ENCODE measurements around the gene PCSK1. TPM values are rescaled to one million over a fixed set of nuclear protein-coding genes. Genes with fewer than 3 reads are reported as not detected.

The PCSK1 gene
- total RNA-seq, 4 donors from 2014 or later, result 0.65 to 1.4 (median 1.2) TPM; not detected in 1

DNA sequence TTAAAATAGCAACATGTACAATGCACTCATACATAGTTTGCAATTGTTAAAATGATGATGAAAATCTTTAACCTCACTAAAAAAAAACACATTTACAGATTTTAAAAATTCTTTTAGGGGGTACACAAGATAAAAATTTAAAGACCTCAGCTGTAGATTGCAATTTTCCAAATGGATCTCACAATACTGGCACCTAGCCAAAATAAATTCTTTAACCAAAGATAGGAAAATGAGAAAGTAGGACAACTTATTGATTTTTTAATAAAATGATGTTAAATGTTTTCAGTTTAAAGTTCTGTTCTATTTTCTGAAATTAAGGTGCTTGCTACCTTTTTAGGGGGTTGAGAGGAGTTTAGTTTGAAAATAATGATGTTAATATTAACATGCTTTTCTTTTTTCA lies 90.0 kb downstream of the PCSK1 start:
- TF ChIP-seq, protein P1, sequence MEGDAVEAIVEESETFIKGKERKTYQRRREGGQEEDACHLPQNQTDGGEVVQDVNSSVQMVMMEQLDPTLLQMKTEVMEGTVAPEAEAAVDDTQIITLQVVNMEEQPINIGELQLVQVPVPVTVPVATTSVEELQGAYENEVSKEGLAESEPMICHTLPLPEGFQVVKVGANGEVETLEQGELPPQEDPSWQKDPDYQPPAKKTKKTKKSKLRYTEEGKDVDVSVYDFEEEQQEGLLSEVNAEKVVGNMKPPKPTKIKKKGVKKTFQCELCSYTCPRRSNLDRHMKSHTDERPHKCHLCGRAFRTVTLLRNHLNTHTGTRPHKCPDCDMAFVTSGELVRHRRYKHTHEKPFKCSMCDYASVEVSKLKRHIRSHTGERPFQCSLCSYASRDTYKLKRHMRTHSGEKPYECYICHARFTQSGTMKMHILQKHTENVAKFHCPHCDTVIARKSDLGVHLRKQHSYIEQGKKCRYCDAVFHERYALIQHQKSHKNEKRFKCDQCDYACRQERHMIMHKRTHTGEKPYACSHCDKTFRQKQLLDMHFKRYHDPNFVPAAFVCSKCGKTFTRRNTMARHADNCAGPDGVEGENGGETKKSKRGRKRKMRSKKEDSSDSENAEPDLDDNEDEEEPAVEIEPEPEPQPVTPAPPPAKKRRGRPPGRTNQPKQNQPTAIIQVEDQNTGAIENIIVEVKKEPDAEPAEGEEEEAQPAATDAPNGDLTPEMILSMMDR (IDR thresholded peaks at IDR 0.05), result no peak
- no peak for TF ChIP-seq POLR2A (IDR thresholded peaks at IDR 0.05)
- H3K4me3 ChIP-seq (ENCODE audit: low read depth, poor library complexity, severe bottlenecking), result no peak overlapping the region
- DNase-seq (ENCODE audit: low spot score in 2 of 2), result no peak
- intact Hi-C loops (cut with DNase I; ENCODE audit: low total_unique reads), result loop anchor here (5.0 kb wide), 1 partner anchor 259 kb away; no protein-coding TSS in a partner anchor

DNA sequence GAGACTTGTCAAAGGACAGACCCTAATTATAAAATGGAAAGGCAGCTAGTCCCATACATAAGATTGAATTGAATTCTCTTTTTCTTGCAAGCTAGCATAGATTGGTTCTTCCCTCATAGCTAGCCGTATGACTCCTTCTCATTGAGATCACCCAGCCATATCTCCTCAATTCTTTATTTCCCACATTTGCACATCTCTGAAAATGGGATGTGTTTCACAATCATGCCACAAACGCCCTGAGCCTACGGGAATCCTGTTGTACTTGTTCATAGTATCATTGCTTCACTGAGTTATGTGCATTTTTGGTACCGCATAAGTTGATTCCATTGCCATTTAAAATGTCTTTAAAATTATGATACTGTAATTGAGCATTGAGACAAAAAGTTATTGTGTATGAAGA lies 90.5 kb downstream of the PCSK1 start:
- WGBS, 2 donors, result 71 to 83% methylated on average over 4 of the region's 4 CpGs
- TF ChIP-seq, protein P1 (IDR thresholded peaks at IDR 0.05), result no peak
- TF ChIP-seq POLR2A (IDR thresholded peaks at IDR 0.05), result no peak
- DNase-seq (ENCODE audit: low spot score in 2 of 2), result no peak
- no peak overlapping the region for H3K4me3 ChIP-seq (ENCODE audit: low read depth, poor library complexity, severe bottlenecking)
- intact Hi-C loops (cut with DNase I; ENCODE audit: low total_unique reads), result loop anchor here (5.0 kb wide), 1 partner anchor 260 kb away; no protein-coding TSS in a partner anchor

Other genes starting within 250 kb of the PCSK1 start
- gene CAST, start 229.1 kb upstream of the PCSK1 start, total RNA-seq, result 100 to 1,000 TPM; 415 to 523 (median 468) TPM